Measurements from ENCODE around the gene ERBB2. TPM values are rescaled to one million over a fixed set of nuclear protein-coding genes. Genes with fewer than 3 reads are reported as not detected.

ERBB2 gene
- total RNA-seq, 1 experiment from 2014 or later = 216 TPM

GRCh38 chr17:39667945-39668924, 31.6 kb upstream of the ERBB2 start, which contains the start of gene PNMT:
Gene PNMT (plus strand): TSS chr17:39668453. CDS start chr17:39668476, 23 bp downstream.
- Histone ChIP-seq H3K79me2 (ENCODE audit: insufficient read depth, low read length) (no peaks in the 10 kb centered on the region), H2AFZ (ENCODE audit: low read length) (no peak within 1 kb of the TSS), H3K18ac (ENCODE audit: insufficient read length, low read depth, low read length) (no peak within 1 kb of the TSS), H2BK12ac (ENCODE audit: insufficient read length, low read depth, low read length) (no peak within 1 kb of the TSS), H3K56ac (ENCODE audit: insufficient read length, low read depth, low read length) (no peak within 1 kb of the TSS), H4K20me1 (ENCODE audit: control insufficient read depth, insufficient read depth, insufficient read length) (no peaks in the 10 kb centered on the region), H2BK20ac (ENCODE audit: low read depth, low read length, poor library complexity, severe bottlenecking) (no peak within 1 kb of the TSS), H3T11ph (ENCODE audit: low read length) (no peak within 1 kb of the TSS), H3K14ac (ENCODE audit: insufficient read depth, low read length) (0 out of 2 replicates have a peak within 1 kb of the TSS, but pooled peaks have one; percentile 44), H2AK5ac (ENCODE audit: insufficient read length, low read length) (no peak within 1 kb of the TSS), H2BK5ac (ENCODE audit: insufficient read length, low read length) (no peak within 1 kb of the TSS), H3K27ac (ENCODE audit: insufficient read length, low read depth, low read length) (no peak within 1 kb of the TSS), H3K9me3 (ENCODE audit: control insufficient read depth, low read depth, low read length) (no peaks in the 10 kb centered on the region), H4K5ac (ENCODE audit: insufficient read length, low read depth, low read length) (no peak within 1 kb of the TSS), H3K79me1 (ENCODE audit: insufficient read depth, low read depth, low read length, poor library complexity, severe bottlenecking) (no peaks in the 10 kb centered on the region), H4K91ac (ENCODE audit: insufficient read length, low read depth, low read length) (no peak within 1 kb of the TSS), H3K27me3 (ENCODE audit: insufficient read depth, low read length) (peaks cover 3% of the 10 kb centered on the region; the same call in 1 of the 2 replicates), H3K4me1 (ENCODE audit: insufficient read depth, low read length) (peaks cover 6% of the 10 kb centered on the region; the same call in 1 of the 2 replicates), H3K4me2 (ENCODE audit: insufficient read depth, insufficient read length, low read length) (peak within 1 kb of the TSS; percentile 65), H2BK120ac (ENCODE audit: low read depth, low read length, poor library complexity, severe bottlenecking) (no peak within 1 kb of the TSS), H3K4ac (ENCODE audit: low read depth, low read length) (no peak within 1 kb of the TSS), H4K8ac (replicated peaks; ENCODE audit: insufficient read length, low read depth, low read length) (no peak within 1 kb of the TSS), H3K23ac (ENCODE audit: insufficient read length, low read depth, low read length) (no peak within 1 kb of the TSS), H3K23me2 (ENCODE audit: insufficient read length, low read depth, low read length, poor library complexity, severe bottlenecking) (peaks cover 6% of the 10 kb centered on the region), H2BK15ac (ENCODE audit: low read depth, low read length) (no peak within 1 kb of the TSS), H3K9ac (ENCODE audit: extremely low read depth, insufficient read length, low read length) (no peak within 1 kb of the TSS)
- peaks cover 41 to 46% of the 10 kb centered on the region in 2 experiments for H3K4me1 Mint-ChIP-seq
- no peaks in the 10 kb centered on the region; a peak in 1 of 7 replicates for H3K36me3 Mint-ChIP-seq (ENCODE audit: insufficient read depth in 1 of 3, low read depth in 3 of 3)
- WGBS (ENCODE audit: extremely low coverage, insufficient read length, low lambda C conversion rate) = no CpG with 5 or more reads among the region's 85 CpGs
- H3K27ac Mint-ChIP-seq = peak within 1 kb of the TSS in 1 of 3 experiments; percentile 74; a peak in 2 of 7 replicates
- H3K4me3 Mint-ChIP-seq = peak within 1 kb of the TSS; percentile 56 to 79
- no peaks in the 10 kb centered on the region; a peak in 1 of 5 replicates for H3K9me3 Mint-ChIP-seq
- DNase-seq = peak; percentile 81
- TF ChIP-seq CTCF (conservative IDR thresholded peaks at IDR 0.05) = peak; percentile 77
- peaks cover 70% of the 10 kb centered on the region for H3K27me3 Mint-ChIP-seq (ENCODE audit: low read depth)
